Measurements from ENCODE around the gene SYCE3. TPM values are rescaled to one million over a fixed set of nuclear protein-coding genes. Genes with fewer than 3 reads are reported as not detected.
A peak's percentile ranks its signal among the peaks of the same experiment; 100 is the strongest.

SYCE3 gene
- total RNA-seq, 2 experiments from 2014 or later, result not detected

- intact Hi-C loops (cut with micrococcal nuclease), result no loop called here
- no peaks in the 10 kb centered on the region for H3K9me3 Mint-ChIP-seq
- peak overlapping the region; percentile 81 for H3K27ac Mint-ChIP-seq
- ATAC-seq, result no peak
- CTCF ChIA-PET, result interaction anchor here (0.7 to 4.6 kb wide), 11 partner anchors 9 to 72 kb away, joined by 3 to 32 read pairs (median 12); partner anchors contain the start of genes SCO2, SYCE3 and TYMP
- peaks cover 37% of the 10 kb centered on the region for H3K4me1 Mint-ChIP-seq (ENCODE audit: low read depth)
- H3K4me3 Mint-ChIP-seq, result peak overlapping the region; percentile 80
- POLR2A ChIA-PET, result interaction anchor here (0.6 to 5.7 kb wide), 12 partner anchors 10 to 72 kb away, joined by 3 to 43 read pairs (median 6); partner anchors contain the start of genes SCO2, SYCE3 and TYMP
- no peaks in the 10 kb centered on the region for H3K27me3 Mint-ChIP-seq
- H3K36me3 Mint-ChIP-seq (ENCODE audit: low read depth), result no peaks in the 10 kb centered on the region
- no peak for TF ChIP-seq CTCF (IDR thresholded peaks at IDR 0.05)
- DNase-seq, result no peak
These were observed 13.6 kb downstream of the SYCE3 start for GRCh38 chr22:50548921-50549790.

GRCh38 chr22:50548040-50548920 is 14.4 kb downstream of the SYCE3 start:
- no peaks in the 10 kb centered on the region for H3K36me3 Mint-ChIP-seq (ENCODE audit: low read depth)
- peaks cover 37% of the 10 kb centered on the region for H3K4me1 Mint-ChIP-seq (ENCODE audit: low read depth)

GRCh38 chr22:50547263-50547985 is 15.3 kb downstream of the SYCE3 start:
- Mint-ChIP-seq H3K27ac (peak overlapping the region; percentile 77), H3K4me1 (ENCODE audit: low read depth) (peaks cover 40% of the 10 kb centered on the region), H3K27me3 (no peaks in the 10 kb centered on the region), H3K9me3 (no peaks in the 10 kb centered on the region), H3K4me3 (peak overlapping the region; percentile 57), H3K36me3 (ENCODE audit: low read depth) (no peaks in the 10 kb centered on the region)
- ATAC-seq (no peak), DNase-seq (peak; percentile 31)
- ChIA-PET CTCF (interaction anchor here (1.0 to 4.6 kb wide), 9 partner anchors 8 to 271 kb away, joined by 3 to 32 read pairs (median 9); partner anchors contain the start of genes SCO2, SYCE3 and TYMP), POLR2A (interaction anchor here (0.8 to 5.7 kb wide), 13 partner anchors 8 to 80 kb away, joined by 3 to 43 read pairs (median 6); partner anchors contain the start of genes CHKB, SCO2, SYCE3 and TYMP)
- intact Hi-C loops (cut with micrococcal nuclease), result no loop called here
- no peak for TF ChIP-seq CTCF (IDR thresholded peaks at IDR 0.05)

More at GRCh38 chr22:50548040-50548920, 14.4 kb downstream of the SYCE3 start:
- H3K27me3 Mint-ChIP-seq, result no peaks in the 10 kb centered on the region
- CTCF ChIA-PET, result interaction anchor here (0.7 to 4.6 kb wide), 11 partner anchors 9 to 272 kb away, joined by 3 to 32 read pairs (median 9); partner anchors contain the start of genes SCO2, SYCE3 and TYMP
- POLR2A ChIA-PET, result interaction anchor here (0.8 to 5.7 kb wide), 14 partner anchors 9 to 79 kb away, joined by 3 to 43 read pairs (median 6); partner anchors contain the start of genes CHKB, SCO2, SYCE3 and TYMP
- H3K9me3 Mint-ChIP-seq, result no peaks in the 10 kb centered on the region
- peak overlapping the region; percentile 86 for H3K27ac Mint-ChIP-seq
- H3K4me3 Mint-ChIP-seq, result peak overlapping the region; percentile 68
- TF ChIP-seq CTCF (IDR thresholded peaks at IDR 0.05), result peak; percentile 35
- DNase-seq, result peak; percentile 76
- intact Hi-C loops (cut with micrococcal nuclease), result no loop called here
- ATAC-seq, result peak; percentile 46

- peak overlapping the region; percentile 80 for H3K27ac Mint-ChIP-seq
- ATAC-seq, result no peak
- H3K36me3 Mint-ChIP-seq (ENCODE audit: low read depth), result no peaks in the 10 kb centered on the region
- intact Hi-C loops (cut with micrococcal nuclease), result no loop called here
- no peaks in the 10 kb centered on the region for H3K27me3 Mint-ChIP-seq
- no peaks in the 10 kb centered on the region for H3K9me3 Mint-ChIP-seq
- no peak for DNase-seq
- peak overlapping the region; percentile 39 for H3K4me3 Mint-ChIP-seq
- peaks cover 48% of the 10 kb centered on the region for H3K4me1 Mint-ChIP-seq (ENCODE audit: low read depth)
- no peak for TF ChIP-seq CTCF (IDR thresholded peaks at IDR 0.05)
- POLR2A ChIA-PET, result interaction anchor here (0.8 to 5.7 kb wide), 12 partner anchors 8 to 75 kb away, joined by 3 to 43 read pairs (median 12); partner anchors contain the start of genes SCO2, SYCE3 and TYMP
- CTCF ChIA-PET, result interaction anchor here (1.0 to 4.6 kb wide), 8 partner anchors 9 to 76 kb away, joined by 3 to 32 read pairs (median 7); partner anchors contain the start of genes SCO2 and SYCE3
These were observed 16.1 kb downstream of the SYCE3 start for GRCh38 chr22:50546326-50547262.
